GM21576 (cell line): ENCODE data around the gene RELL1.

Source experiments
- ATAC-seq: cut with Tn5 transposase; IDR thresholded peaks from one replicate; pipeline ENCODE4 v1.9.1; 2021; ENCODE audit warnings: mild to moderate bottlenecking, moderate library complexity; ENCODE audit not compliant: unreplicated experiment

Gene RELL1, protein sequence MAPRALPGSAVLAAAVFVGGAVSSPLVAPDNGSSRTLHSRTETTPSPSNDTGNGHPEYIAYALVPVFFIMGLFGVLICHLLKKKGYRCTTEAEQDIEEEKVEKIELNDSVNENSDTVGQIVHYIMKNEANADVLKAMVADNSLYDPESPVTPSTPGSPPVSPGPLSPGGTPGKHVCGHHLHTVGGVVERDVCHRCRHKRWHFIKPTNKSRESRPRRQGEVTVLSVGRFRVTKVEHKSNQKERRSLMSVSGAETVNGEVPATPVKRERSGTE

DNA sequence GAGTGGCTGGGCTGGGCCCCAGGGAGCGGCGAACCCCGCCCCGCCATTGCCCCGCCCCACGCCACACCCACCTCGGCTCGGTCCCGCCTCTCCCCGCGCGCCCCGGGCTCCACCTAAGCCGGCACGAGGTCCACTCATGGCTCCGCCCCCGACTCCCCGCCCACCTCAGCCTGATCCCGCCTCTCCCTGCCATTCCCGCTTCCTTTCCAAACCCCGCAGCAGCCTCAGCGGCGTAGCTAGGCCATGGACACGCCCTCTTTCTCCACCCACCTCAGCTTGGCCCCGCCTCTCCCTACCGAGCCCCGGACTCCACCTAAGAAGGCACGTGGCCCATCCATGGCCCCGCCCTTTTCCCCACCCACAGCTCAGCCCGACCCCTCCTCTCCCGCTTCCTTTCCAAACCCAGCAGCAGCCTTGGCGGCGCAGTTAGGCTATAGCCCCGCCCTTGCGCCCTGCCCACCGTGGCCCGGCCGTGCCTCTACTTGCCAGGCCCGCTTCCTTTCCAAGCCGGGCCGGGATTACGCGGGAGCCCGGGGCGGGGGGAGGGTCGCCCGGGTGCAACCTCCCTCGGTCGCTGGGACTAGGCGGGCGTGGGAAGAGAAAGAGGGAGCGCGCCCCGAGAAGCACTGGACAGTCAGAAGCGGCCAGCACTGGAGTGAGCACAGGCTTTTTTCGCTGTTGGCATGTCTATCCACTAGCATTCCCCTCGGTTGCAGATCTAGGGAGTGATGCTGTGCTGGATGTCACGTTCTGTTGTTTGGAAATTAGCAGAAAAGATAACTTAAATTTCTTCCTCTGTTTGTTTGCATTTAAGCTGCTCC lies at the start of gene RELL1:
TSS of gene RELL1 (minus strand) at position 4 of the 821 bp plus-strand sequence. CDS start 89 bp downstream, outside the sequence.
- peak; percentile 78 for ATAC-seq

DNA sequence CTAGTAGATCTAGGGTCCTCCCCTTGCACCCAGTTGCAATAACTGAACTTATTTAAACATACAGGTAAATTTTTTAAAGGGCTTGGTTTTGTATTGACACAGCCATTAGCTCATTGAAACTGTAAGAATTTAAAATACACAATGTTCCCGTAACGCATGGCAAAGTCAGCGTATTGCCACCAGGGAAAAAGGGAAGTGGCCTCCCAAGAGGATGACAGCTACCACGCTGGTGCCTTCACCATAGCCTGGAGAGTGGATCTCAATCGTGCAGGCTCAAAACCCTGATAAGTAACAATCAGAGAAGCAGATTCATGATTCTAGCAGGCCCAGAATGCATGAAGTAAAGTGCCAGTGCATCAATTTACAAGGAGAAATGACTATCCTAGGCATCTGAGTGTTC lies 49.4 kb upstream of the RELL1 start:
- no peak for ATAC-seq

DNA sequence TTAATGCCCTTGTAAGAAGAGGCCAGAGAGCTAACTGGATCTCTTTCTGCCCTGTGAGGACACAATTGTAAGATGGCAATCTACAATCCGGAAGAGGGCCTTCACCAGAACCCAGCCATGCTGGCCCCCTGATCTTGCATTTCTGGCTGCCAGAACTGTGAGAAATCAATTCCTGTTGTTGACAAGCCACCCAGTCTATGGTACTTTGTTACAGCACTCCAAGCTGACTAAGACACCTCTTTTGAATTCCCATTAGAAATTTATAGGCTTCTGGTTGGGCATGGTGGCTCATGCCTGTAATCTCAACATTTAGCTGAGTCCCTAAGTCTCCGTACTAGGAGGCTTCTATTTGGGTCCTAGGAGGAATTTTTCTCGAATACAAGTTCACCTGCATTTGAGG lies 48.8 kb upstream of the RELL1 start:
- no peak for ATAC-seq

DNA sequence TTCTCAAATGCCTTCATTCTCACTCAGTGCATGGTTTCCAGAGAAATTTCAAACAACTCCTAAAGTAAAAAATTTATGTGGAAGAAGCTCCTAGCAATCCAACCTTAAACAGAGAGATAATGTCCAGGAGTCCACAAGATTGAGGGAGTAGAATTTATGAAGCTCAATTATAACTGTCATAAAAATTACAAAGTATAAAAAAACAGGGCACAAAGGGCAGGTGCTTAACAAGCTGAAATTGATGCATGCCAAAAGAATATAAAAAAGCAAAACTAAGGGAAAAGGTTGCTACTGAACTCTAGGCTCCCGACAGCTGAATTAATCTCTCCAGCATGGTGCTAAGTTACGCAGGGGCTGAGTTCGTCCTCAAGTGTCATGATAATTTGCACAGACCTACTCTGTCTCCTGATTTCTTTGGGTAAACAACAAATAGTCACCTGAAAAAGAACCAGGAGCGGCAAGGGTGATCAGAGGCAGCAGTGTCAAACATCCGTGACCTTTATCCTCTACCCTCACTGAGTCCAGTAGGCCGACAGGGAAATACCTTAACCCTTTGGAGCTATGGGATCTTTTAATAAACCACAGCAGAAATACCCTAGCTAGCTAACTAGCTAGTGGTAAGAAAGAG lies 47.2 kb upstream of the RELL1 start:
- ATAC-seq: no peak

DNA sequence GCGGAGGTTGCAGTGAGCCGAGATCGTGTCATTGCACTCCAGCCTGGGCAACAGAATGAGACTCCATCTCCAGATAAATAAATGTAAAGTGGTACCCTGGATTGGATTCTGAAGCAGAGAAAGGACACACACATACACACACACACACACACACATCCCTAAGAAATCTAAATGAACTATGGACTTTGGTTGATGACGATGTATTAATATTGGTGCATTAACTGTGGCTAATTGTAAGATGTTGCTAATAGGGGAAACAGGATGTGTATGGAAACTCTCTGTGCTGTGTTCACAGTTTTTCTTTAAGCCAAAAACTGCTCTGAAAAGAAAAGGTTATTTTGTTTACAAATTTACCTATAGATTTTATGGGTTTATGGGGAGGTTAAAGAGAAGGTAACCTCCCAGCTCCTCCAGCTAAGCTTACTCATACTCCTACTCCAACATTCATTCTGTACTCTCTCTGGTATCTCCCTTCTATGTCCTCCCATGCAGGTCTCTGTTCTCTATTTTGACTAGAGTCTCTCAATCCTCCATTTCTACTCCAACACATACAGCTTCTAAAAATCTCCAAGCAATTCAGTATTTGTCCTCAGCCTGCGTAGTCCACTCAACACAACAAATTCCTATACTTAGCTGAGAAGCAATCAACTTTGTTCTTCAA lies 46.5 kb upstream of the RELL1 start:
- no peak for ATAC-seq

DNA sequence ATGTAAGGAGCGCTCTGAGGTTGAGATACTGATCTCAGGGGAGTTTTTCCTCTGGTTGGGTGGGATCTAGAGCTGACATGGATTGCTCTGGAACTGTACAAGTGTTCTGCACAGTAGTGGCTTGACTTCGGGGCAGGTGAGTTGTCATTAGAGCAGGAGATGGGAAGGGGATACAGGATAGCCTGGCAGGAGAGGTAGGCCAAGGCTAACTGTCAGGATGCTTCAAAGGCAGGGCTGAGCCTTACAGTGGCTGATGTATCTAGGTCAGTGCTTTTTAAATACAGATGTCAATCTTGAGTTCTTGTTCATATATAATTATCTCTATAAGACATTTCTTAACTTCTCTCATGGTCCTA lies 43.5 kb upstream of the RELL1 start:
- ATAC-seq: no peak

DNA sequence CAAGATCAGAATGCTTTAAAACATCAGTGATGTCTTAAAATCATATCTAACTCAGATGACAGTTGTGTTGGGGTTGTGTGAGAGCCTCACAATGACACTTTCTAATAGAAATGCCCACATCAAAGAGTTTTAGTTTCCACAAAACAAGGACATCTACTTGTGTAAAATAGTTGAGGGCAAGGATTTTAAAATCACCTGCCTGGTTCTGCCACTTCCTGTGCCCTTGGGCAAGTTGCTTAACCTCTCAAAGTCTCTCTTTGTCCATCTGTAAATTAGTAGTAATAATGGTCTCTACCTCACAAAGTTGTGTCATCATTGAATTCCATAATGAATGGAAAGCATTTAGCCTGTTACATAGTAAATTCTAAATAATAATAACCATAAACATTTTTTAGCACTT lies 41.9 kb upstream of the RELL1 start:
- ATAC-seq: no peak

DNA sequence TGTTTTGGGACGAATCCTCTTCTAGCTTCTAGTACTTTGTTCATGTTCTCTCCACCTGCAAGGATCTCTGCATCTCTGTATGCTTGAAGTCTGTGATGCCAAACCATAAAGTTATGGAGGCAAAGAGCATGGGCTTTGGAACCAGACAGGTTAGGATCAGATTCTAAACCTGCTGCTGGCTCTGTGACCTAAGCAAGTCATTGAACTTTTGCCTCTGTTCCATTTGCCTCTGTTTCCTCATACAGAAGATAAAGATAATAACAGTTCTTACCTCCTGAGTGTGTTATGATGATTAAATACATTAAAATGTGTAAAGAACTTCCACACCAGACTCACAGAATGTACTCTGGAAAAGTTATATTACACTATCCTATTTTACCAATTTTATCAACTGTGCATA lies 41.5 kb upstream of the RELL1 start:
- no peak for ATAC-seq

DNA sequence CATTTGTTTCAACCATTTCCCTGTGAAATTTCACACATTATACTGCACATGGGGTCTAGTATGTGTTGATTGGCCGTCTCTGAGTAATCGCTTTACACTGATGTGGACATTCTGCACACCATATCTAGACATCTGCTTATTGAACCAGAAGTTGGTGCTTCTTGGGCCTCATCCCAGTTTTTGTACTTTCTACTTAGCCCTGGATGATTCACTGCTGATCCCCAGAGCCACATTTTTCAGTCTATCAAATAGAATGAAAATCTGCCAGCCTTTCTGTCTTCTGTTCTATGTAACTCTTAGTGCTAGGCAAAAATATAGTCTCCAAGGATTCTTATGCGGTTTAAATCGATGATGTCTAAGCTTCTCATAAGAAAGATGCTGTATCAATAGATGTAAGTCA lies 40.5 kb upstream of the RELL1 start:
- ATAC-seq: no peak

DNA sequence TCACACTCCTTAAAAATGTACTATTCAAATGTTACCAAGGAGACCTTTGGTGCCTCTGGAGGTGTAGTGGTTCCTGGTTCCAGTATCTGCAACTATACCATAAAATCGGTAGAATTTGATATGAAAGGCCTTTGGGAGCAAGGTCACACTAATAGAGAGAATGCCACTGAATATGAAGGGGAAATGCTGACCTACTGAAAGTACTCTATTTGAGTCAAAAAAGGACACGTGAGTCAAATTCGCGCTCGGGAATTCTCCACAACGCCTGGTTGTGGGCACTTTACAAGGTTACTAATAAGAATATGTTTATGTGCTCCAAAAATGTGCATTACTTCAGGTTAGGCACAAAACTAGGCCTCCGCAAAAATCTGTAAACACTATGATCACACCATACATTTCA lies 39.5 kb upstream of the RELL1 start:
- ATAC-seq: no peak

DNA sequence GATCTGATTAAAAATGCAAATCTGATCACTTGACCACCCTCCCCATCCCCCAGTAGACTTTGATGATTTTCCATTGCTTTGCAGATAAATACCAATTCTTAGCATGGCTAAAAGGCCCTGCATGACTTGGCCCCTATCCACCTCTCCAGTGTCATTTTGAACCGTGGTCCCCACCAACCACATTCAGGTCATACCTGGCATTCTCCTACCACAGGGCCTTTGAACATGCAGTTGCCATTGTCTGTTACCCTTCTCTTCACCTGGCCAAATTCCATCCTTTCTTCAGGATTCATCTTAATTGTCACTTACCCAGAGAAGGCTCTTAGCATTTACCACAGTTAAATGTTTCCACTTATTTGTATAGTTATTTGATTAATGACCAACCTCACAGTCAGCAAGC lies 36.9 kb upstream of the RELL1 start:
- no peak for ATAC-seq

DNA sequence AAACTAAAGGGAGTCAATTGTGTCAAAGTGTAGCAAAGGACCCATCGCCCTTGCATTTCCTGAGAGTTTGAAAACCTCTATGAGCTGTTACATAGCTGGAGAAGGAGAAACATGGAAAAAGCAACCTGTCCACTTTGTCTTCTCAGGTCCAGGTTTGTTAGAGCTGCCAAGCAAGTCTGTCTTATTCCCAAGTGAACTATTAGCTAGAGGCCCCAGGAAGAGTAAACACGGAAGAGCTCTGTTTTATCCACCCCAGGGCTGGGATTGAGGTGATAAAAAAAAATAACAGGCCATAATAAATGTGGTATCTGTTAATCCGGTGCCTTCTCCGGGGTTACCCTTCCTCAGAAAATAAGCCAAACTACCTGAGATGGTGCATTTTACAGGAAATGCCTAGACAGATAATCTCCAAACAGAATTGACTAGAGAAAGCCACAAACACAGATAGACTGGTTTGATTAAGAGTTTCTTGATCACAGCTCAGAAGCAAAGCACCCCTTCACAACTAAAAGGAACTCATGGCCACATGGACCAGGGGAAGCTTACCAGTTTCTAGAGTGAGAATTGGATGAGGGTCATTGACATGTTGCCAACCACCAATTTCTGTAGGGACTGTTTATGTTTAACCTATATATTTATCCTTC lies 35.9 kb upstream of the RELL1 start:
- no peak for ATAC-seq

DNA sequence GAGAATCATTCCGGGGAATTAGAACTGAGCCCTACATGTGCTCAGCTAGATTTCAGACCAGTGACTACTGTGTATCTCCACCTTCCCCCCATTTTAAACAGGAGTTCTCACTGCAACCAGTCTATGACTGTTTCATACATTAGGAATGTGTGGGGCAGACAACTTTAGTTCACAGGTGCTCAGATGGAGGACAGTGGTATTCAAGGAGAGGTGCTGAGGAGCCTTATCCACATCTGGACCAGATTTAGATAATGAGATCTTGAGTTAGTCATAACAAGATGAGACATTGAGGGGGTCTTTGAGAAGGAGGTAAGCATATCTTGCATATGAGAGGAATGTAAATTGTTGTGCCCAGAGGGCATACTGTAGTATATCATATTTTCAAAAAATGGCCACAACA lies 32.8 kb upstream of the RELL1 start:
- no peak for ATAC-seq

DNA sequence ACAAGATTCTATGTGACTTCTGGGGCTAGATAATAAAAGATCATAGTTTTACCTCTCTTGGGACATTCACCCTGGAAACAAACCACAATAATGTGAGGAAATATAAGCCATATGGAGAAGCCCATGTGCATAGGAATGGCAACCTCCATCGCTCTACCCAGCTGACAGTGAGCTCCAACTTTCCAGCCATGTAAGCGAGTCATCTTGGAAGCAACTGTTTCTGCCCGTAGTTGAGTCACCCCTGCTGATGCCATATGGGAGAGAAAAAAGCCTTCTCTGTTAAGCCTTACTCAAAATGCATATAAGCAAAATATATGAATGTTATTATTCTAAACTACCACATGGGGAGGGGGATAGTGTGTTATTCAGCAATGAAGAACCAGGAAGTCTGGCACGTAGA lies 31.4 kb upstream of the RELL1 start:
- ATAC-seq: no peak

DNA sequence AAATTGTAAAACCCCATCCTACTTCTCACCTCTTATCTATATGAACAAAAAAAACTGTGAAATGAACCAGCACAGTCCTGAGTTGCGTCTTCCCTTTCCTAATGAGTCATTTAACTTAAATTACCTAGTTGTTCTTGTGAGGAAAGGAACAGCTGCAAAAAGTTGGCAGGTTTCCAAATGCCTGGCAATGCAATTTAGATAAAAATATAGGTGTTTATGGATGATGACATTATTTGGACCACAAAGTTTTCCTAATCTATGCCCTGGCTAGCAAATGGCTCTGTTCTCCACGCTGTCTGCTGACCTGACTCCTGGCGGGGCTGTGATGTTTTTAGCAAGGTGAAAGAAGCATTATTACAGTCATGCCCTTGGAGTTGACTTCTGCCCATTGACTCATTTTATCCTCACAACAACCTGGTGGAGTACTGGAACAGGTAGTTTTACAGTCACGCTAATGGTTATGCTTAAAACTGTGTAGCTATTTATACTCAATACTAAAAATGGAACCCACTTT lies 29.8 kb upstream of the RELL1 start:
- peak; percentile 74 for ATAC-seq

DNA sequence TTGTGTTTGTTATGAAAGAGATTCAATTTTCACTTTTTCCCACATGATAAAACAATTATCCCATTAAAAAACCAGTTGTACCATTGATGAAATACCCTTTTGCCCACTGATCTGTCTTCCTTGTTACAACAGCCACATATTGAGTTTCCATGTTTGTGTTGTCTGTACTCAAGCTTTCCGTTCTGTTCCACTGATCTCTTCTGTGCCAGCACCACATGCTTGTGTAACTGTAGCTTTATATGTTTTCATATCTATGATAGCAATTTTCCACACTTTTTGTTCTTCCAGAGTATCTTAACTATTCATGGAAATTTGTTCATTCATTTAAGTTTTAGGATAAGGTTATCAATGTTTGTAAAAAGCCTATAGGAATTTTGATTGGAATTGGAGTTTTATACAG lies 24.3 kb upstream of the RELL1 start:
- ATAC-seq: no peak

DNA sequence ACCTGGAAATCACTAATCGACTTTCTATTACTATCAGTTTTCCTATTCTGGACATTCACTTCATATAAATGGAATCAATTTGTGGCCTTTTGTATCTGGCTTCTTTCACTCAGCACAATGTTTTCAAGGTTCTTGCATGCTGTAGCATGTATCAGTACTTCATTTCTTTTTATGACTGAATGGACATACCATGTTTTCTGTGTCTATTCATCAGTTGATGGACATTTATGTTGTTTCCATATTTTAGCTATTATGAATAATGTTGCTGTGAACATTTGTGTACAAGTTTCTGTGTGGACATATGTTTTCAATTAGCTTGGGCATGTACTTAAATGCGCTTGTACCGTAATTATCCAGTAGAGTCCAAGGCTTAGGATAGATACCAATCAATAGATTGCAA lies 19.9 kb upstream of the RELL1 start:
- ATAC-seq: no peak

DNA sequence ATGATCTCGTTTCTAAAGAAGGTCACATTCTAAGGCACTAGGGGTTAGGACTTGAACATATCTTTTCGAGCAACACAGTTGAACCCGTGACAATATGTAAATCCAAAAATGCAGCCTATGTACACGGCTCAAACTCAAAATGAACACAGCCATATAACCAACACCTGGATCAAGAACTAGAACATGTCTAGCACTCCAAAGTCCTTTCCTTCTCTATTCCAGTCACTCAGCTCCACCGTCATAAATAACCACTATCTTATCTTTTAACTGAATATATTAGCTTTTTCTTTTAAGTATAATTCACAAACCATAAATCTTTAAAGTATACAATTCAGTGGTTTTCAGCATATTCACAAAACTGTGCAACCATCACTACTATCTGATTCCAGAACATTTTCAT lies 19.4 kb upstream of the RELL1 start:
- no peak for ATAC-seq

DNA sequence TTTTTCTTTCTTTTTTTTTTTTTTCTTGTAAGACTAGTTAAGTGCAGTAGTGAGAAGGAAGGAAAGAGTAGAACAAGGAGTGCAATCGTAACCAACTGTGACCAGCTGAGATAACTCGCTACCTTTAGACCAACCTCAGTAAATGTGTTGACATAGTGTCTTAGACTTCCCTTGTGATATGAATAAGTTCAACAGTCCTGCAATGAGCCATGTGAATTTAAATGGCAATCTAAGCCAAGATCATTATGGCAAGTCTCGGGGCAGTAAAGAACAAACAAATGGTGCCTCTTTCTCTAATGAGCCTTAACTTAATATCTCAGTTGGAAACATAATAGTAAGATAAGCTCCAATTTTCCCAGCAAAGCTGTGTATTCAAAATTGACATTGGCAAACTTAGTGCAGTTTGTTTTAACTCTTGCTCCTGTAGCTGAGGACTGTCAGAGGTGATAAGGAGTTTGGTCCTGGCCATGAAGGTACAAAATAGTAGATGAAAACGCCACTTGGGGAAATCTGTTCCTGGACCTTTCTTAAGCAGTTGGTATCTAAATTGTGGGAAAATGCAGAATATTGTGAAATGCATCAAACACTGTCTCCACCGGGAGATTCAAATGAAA lies 13.8 kb upstream of the RELL1 start:
- ATAC-seq: no peak

DNA sequence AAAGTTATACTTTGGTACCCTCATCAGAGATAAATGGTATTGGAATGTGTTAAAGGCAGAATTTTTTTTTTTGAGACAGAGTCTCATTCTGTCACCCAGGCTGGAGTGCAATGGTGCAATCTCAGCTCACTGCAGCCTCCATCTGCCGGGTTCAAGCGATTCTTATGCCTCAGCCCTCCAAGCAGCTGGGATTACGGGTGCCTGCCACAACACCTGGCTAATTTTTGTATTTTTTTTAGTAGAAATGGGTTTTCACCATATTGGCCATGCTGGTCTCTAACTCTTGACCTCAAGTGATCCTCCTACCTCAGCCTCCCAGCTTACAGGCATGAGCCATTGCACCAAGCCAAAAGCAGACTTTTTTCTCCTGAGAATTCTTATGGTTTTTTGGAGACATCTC lies 11.4 kb upstream of the RELL1 start:
- ATAC-seq: no peak
